Lung (tissue), 12 donors: ENCODE measurements around the gene PRKCE. TPM values are rescaled to one million over a fixed set of nuclear protein-coding genes. Genes with fewer than 3 reads are reported as not detected.

ENCODE experiments used
- ATAC-seq: fragments of 200-7000 bp; cut with Tn5 transposase; one replicate; pipeline ENCODE4 v1.9.1; 2020; ENCODE audit warnings: moderate number of reproducible peaks; ENCODE audit not compliant: insufficient read depth, low FRiP score
- DNase-seq, 3 donors: peaks; one replicate each; pipeline ENCODE4 v3.0.0-alpha.2; 2013 to 2017
- H3K27ac ChIP-seq, 2 donors: one replicate each; pipeline ENCODE4 v1.5.1; 2013; ENCODE audit warnings: mild to moderate bottlenecking in 2 of 2, moderate library complexity in 2 of 2, control low read depth in 1 of 2, inconsistent platforms in 1 of 2, low read depth in 1 of 2, low read length in 1 of 2
- H3K27me3 ChIP-seq, 3 donors: one replicate each; pipeline ENCODE4 v1.5.1; 2013; ENCODE audit warnings: low read length in 2 of 3; ENCODE audit not compliant: control insufficient read depth in 3 of 3, insufficient read depth in 3 of 3
- H3K36me3 ChIP-seq, 4 donors: one replicate each; pipeline ENCODE4 v1.5.1; 2013; ENCODE audit warnings: low read length in 4 of 4, mild to moderate bottlenecking in 1 of 4, moderate library complexity in 1 of 4; ENCODE audit not compliant: control insufficient read depth in 4 of 4, insufficient read depth in 4 of 4
- H3K4me1 ChIP-seq, 5 donors: one replicate each; pipeline ENCODE4 v1.5.1; 2013; ENCODE audit warnings: low read length in 5 of 5, mild to moderate bottlenecking in 2 of 5, moderate library complexity in 1 of 5; ENCODE audit not compliant: control insufficient read depth in 5 of 5, insufficient read depth in 5 of 5
- H3K4me3 ChIP-seq: one replicate; pipeline ENCODE4 v1.5.1; 2013; ENCODE audit warnings: mild to moderate bottlenecking, control low read depth, moderate library complexity
- H3K9ac ChIP-seq, 2 donors: one replicate each; pipeline ENCODE4 v1.5.1; 2013; ENCODE audit warnings: low read length in 2 of 2, control low read depth in 1 of 2; ENCODE audit not compliant: insufficient read depth in 1 of 2
- H3K9me3 ChIP-seq, 4 donors: one replicate each; pipeline ENCODE4 v1.5.1; 2013; ENCODE audit warnings: low read length in 3 of 4, mild to moderate bottlenecking in 1 of 4, moderate library complexity in 1 of 4; ENCODE audit not compliant: control insufficient read depth in 4 of 4, insufficient read depth in 3 of 4
- WGBS, 2 donors: extraction: QIAGEN DNeasy Blood & Tissue Kit; methylation state at CpG; one replicate each; pipeline ENCODE4 v1.1.7; 2013; 5-methylcytosine and 5-hydroxymethylcytosine counted together
- polyA plus RNA-seq, 2 donors: library from polyadenylated mRNA; stranded (reverse); fragments of 200-250 nt; gene quantifications; one replicate each; pipeline ENCODE4 v1.2.1, GENCODE V29; 2013
- total RNA-seq, 2 donors: library from RNA; depleted of rRNA in 1 of 2; stranded (reverse); fragments of >200 nt in 1 of 2; gene quantifications; one replicate each; pipeline ENCODE4 v1.2.1, GENCODE V29; 2014 to 2021
- TF ChIP-seq, protein P1 (sequence below): IDR thresholded peaks from 2 replicates; pipeline ENCODE4 v1.5.1; 2012; ENCODE audit warnings: mild to moderate bottlenecking; ENCODE audit errors: control extremely low read depth, extremely low read depth
- donor health status: control.
- donor health status: control.
- donor health status: Bipolar disorder and iron deficiency.
- donor health status: healthy.
- donor health status: DM: yes; HTN: yes; CAD: no.

PRKCE gene
- total and polyA plus RNA-seq, 4 donors: 12.5 to 82.2 (median 32.1) TPM

DNA sequence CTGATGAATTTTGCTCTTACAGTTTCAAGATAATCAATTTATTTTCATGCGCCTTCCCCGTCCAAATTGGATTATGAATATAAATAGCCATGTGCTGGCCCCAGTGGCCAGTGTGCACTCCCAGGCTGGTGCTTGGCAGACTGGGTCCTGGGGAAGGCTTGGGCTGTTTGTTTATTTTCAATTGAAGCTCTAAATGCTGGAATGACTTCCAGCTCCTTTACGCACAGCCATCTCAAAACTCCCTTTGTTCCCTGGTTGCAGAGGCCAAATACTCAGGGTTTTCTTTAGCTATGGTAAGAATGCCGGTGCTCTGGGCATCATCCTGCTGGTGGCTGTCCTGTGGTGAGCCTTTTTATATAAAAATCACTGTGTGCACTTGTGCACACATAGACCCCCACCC lies 131.5 kb downstream of the PRKCE start:
- WGBS, 2 donors: 76 to 87% methylated on average over 4 of the region's 4 CpGs

DNA sequence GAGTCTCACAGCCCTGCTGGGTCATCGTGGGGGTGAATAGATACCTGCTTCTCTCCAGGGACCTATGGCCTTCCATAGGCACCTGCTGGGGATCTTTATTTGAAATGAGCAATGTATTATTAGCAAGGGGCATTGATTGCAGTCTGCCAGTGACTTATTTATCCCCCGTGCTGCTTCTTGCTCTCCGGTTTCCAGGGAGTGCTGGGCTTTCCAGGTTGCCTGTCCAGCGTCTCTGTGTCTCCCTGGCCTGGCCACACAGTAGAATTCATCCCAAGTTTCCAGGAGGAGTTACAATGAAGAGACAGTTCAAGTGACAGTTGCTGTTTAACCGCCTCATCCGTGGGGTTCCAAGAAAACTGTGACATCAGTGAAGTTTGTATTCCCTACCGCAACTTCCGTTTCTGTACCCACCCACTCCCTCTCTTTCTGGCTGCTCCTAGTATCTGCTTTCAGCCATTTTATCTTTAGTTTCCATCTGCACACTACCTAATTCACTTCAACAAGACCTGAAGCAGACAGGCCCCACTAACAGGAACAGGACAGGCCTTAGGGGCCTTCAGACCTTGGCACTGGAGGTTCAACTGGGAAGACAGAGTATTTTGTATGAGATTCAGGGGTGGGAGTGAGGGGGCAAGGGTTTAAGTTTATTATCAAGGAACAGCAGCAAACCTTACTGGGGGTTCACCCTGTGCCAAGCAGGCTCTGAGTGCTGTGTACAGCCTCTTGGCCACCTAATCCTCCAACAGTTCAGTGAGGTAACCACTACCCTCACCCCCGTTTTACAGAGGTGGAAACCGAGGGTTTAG lies 134.8 kb downstream of the PRKCE start:
- Histone ChIP-seq H3K36me3 (no peaks in the 10 kb centered on the region), H3K9me3 (no peaks in the 10 kb centered on the region), H3K9ac (no peak overlapping the region), H3K27me3 (no peaks in the 10 kb centered on the region), H3K4me1 (peaks cover 0 to 20% (median 14%) of the 10 kb centered on the region in 5 donors), H3K4me3 (no peak overlapping the region), H3K27ac (no peak overlapping the region)
- ATAC-seq (no peak), DNase-seq (no peak)
- TF ChIP-seq, protein P1, sequence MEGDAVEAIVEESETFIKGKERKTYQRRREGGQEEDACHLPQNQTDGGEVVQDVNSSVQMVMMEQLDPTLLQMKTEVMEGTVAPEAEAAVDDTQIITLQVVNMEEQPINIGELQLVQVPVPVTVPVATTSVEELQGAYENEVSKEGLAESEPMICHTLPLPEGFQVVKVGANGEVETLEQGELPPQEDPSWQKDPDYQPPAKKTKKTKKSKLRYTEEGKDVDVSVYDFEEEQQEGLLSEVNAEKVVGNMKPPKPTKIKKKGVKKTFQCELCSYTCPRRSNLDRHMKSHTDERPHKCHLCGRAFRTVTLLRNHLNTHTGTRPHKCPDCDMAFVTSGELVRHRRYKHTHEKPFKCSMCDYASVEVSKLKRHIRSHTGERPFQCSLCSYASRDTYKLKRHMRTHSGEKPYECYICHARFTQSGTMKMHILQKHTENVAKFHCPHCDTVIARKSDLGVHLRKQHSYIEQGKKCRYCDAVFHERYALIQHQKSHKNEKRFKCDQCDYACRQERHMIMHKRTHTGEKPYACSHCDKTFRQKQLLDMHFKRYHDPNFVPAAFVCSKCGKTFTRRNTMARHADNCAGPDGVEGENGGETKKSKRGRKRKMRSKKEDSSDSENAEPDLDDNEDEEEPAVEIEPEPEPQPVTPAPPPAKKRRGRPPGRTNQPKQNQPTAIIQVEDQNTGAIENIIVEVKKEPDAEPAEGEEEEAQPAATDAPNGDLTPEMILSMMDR: no peak
- WGBS, 2 donors: 75 to 84% methylated on average over 10 of the region's 10 CpGs

More for the DNA sequence above, 131.5 kb downstream of the PRKCE start:
- Histone ChIP-seq H3K4me3 (no peak overlapping the region), H3K9me3 (no peaks in the 10 kb centered on the region), H3K27me3 (no peaks in the 10 kb centered on the region), H3K4me1 (peaks cover 0 to 14% (median 10%) of the 10 kb centered on the region in 5 donors), H3K27ac (no peak overlapping the region), H3K9ac (no peak overlapping the region), H3K36me3 (no peaks in the 10 kb centered on the region)
- TF ChIP-seq, protein P1: no peak
- DNase-seq (no peak), ATAC-seq (no peak)

- Histone ChIP-seq H3K27me3 (no peaks in the 10 kb centered on the region), H3K9ac (no peak overlapping the region), H3K36me3 (no peaks in the 10 kb centered on the region), H3K9me3 (no peaks in the 10 kb centered on the region), H3K4me1 (peaks cover 0 to 25% (median 15%) of the 10 kb centered on the region in 5 donors), H3K27ac (no peak overlapping the region), H3K4me3 (no peak overlapping the region)
- DNase-seq (no peak), ATAC-seq (no peak)
- WGBS, 2 donors: 88 to 93% methylated on average over 10 of the region's 10 CpGs
- TF ChIP-seq, protein P1: no peak
Measured at GRCh38 chr2:45786836-45787357, 135.4 kb downstream of the PRKCE start.
